HCT116 (cell line): ENCODE results near the gene CARD14. TPM values are rescaled to one million over a fixed set of nuclear protein-coding genes. Genes with fewer than 3 reads are reported as not detected.

ENCODE experiments used
- ATAC-seq: fragments of 200-7000 bp; cut with Tn5 transposase; 2 replicates; pipeline ENCODE4 v1.9.1; 2020; ENCODE audit warnings: mild to moderate bottlenecking, moderate library complexity
- BruUV-seq: library from RNA; stranded (reverse); fragments of 400-500 nt; replicated peaks from 2 replicates; lab custom pipeline; 2021; lab: Mats Ljungman, UMichigan
- CTCF ChIA-PET: fragments of 300-600 bp; sonication (Branson Sonifier 250); formaldehyde crosslinking; loops from one replicate; lab custom pipeline; 2021; ENCODE audit warnings: antibody characterized with exemption; lab: Charles Lee
- POLR2A ChIA-PET: fragments of 300-600, 350-600 bp; sonication (Branson Sonifier 250); formaldehyde crosslinking; loops from one replicate; lab custom pipeline; 2021; ENCODE audit warnings: antibody characterized with exemption; lab: Charles Lee
- RAD21 ChIA-PET, 2 experiments: fragments of 300-600 bp; sonication (Branson Sonifier 250); formaldehyde crosslinking; loops; one replicate each; lab custom pipeline; 2023; ENCODE audit warnings: low total read pairs in 2 of 2; ENCODE audit not compliant: uncharacterized antibody in 2 of 2, unreplicated experiment in 2 of 2, low non-redundant PET in 1 of 2; lab: Charles Lee
- DNase-seq: peaks from one replicate; pipeline ENCODE4 v3.0.0-alpha.2; 2010; ENCODE audit warnings: low read depth, low spot score
- H2AFZ ChIP-seq: fragments of 200-600 bp; shearing (Covaris generic), sonication (generic); 2 replicates; pipeline ENCODE4 v1.6.1; 2017; ENCODE audit warnings: low read depth, mixed run types, mixed read lengths, antibody characterized with exemption, low read length; ENCODE audit not compliant: poor library complexity, severe bottlenecking
- H3K27ac ChIP-seq: 2 replicates; pipeline ENCODE4 v1.5.1; 2012; ENCODE audit warnings: low read depth, low read length
- H3K27me3 ChIP-seq: fragments of 200-600 bp; sonication (generic); 2 replicates; pipeline ENCODE4 v1.6.1; 2016; ENCODE audit warnings: mixed run types, low read length, mixed read lengths; ENCODE audit not compliant: insufficient read depth
- H3K36me3 ChIP-seq, 2 experiments: fragments of 200-500 bp in 1 of 2; fragments of 200-600 bp in 1 of 2; sonication (Bioruptor generic) in 1 of 2; sonication (generic) in 1 of 2; 2 replicates each; pipeline versions ENCODE4 v1.5.1 to v1.6.1; 2014 to 2016; ENCODE audit warnings: low read length in 2 of 2, inconsistent platforms in 1 of 2, mixed read lengths in 1 of 2, mixed run types in 1 of 2; ENCODE audit not compliant: insufficient read depth in 2 of 2, control insufficient read depth in 1 of 2
- H3K4me1 ChIP-seq, 2 experiments: fragments of 200-600 bp in 1 of 2; sonication (generic) in 1 of 2; 2 replicates each; pipeline versions ENCODE4 v1.5.1 to v1.6.1; 2012 to 2017; ENCODE audit warnings: low read length in 2 of 2, inconsistent platforms in 1 of 2, mild to moderate bottlenecking in 1 of 2, mixed read lengths in 1 of 2, mixed run types in 1 of 2, moderate library complexity in 1 of 2; ENCODE audit not compliant: insufficient read depth in 2 of 2, control insufficient read depth in 1 of 2
- H3K4me2 ChIP-seq: fragments of 200-600 bp; sonication (generic); 2 replicates; pipeline ENCODE4 v1.6.1; 2017; ENCODE audit warnings: mixed run types, low read length, mixed read lengths
- H3K4me3 ChIP-seq, 2 experiments: fragments of 200-600 bp in 1 of 2; sonication (generic) in 1 of 2; replicated peaks in 1 of 2; 2 replicates each; pipeline ENCODE4 v1.5.1; 2011 to 2016; ENCODE audit warnings: low read length in 2 of 2, control low read depth in 1 of 2, low read depth in 1 of 2, mild to moderate bottlenecking in 1 of 2, mixed read lengths in 1 of 2, mixed run types in 1 of 2
- H3K79me2 ChIP-seq: fragments of 200-600 bp; sonication (generic); 2 replicates; pipeline ENCODE4 v1.6.1; 2017; ENCODE audit warnings: mild to moderate bottlenecking, mixed run types, low read length, moderate library complexity, mixed read lengths; ENCODE audit not compliant: insufficient read depth
- H3K9ac ChIP-seq: fragments of 200-600 bp; sonication (generic); 2 replicates; pipeline ENCODE4 v1.6.1; 2016; ENCODE audit warnings: low read length, mixed read lengths
- H3K9me2 ChIP-seq: fragments of 200-600 bp; sonication (generic), shearing (Covaris generic); 2 replicates; pipeline ENCODE4 v1.6.1; 2017; ENCODE audit warnings: mixed run types, mild to moderate bottlenecking, moderate library complexity; ENCODE audit not compliant: insufficient read depth
- H3K9me3 ChIP-seq, 2 experiments: fragments of 200-500 bp in 1 of 2; fragments of 200-600 bp in 1 of 2; sonication (Bioruptor generic) in 1 of 2; sonication (generic) in 1 of 2; 2 replicates each; pipeline ENCODE4 v1.6.1; 2014 to 2017; ENCODE audit warnings: low read length in 2 of 2, mixed read lengths in 2 of 2, inconsistent platforms in 1 of 2, low read depth in 1 of 2, mild to moderate bottlenecking in 1 of 2, mixed run types in 1 of 2, moderate library complexity in 1 of 2; ENCODE audit not compliant: control insufficient read depth in 1 of 2, insufficient read depth in 1 of 2
- H4K20me1 ChIP-seq: fragments of 200-600 bp; sonication (generic), shearing (Covaris generic); 2 replicates; pipeline ENCODE4 v1.6.1; 2017; ENCODE audit warnings: mixed run types, mild to moderate bottlenecking, moderate library complexity; ENCODE audit not compliant: insufficient read depth
- CBX3 ChIP-seq: IDR thresholded peaks from 2 replicates; pipeline ENCODE4 v1.6.1; 2012; ENCODE audit warnings: low read depth
- CTCF ChIP-seq, 3 experiments: fragments of 200-600 bp in 1 of 3; sonication (generic) in 1 of 3; IDR thresholded peaks in 2 of 3; conservative IDR thresholded peaks in 1 of 3; 2 replicates each; pipeline ENCODE4 v1.5.1; 2012 to 2017; ENCODE audit warnings: low read depth in 2 of 3, low read length in 2 of 3, antibody characterized with exemption in 1 of 3, borderline replicate concordance in 1 of 3, control low read depth in 1 of 3, mild to moderate bottlenecking in 1 of 3, mixed read lengths in 1 of 3, mixed run types in 1 of 3, moderate library complexity in 1 of 3; ENCODE audit not compliant: insufficient read depth in 1 of 3
- EGR1 ChIP-seq: IDR thresholded peaks from 2 replicates; pipeline ENCODE4 v1.6.1; 2012; ENCODE audit warnings: low read depth
- ELF1 ChIP-seq: IDR thresholded peaks from 2 replicates; pipeline ENCODE4 v1.6.1; 2012; ENCODE audit warnings: low read depth, borderline replicate concordance
- EZH2 ChIP-seq: fragments of 200-600 bp; sonication (generic); IDR thresholded peaks from 2 replicates; pipeline ENCODE4 v1.6.1; 2017; ENCODE audit warnings: antibody characterized with exemption, mixed run types
- JUND ChIP-seq: IDR thresholded peaks from 2 replicates; pipeline ENCODE4 v1.6.1; 2012
- MAX ChIP-seq: IDR thresholded peaks from 2 replicates; pipeline ENCODE4 v1.6.1; 2012
- POLR2A ChIP-seq: IDR thresholded peaks from 2 replicates; pipeline ENCODE4 v1.7.0; 2011; ENCODE audit warnings: borderline replicate concordance; ENCODE audit not compliant: insufficient read depth, insufficient read length; ENCODE audit errors: extremely low read depth
- POLR2AphosphoS5 ChIP-seq: IDR thresholded peaks from 2 replicates; pipeline ENCODE4 v1.6.1; 2011; ENCODE audit warnings: mild to moderate bottlenecking, low read depth, low read length, moderate library complexity
- SP1 ChIP-seq: IDR thresholded peaks from 2 replicates; pipeline ENCODE4 v1.6.1; 2012; ENCODE audit warnings: low read depth
- TCF7L2 ChIP-seq: IDR thresholded peaks from 2 replicates; pipeline ENCODE4 v1.7.0; 2011; ENCODE audit warnings: borderline replicate concordance, inconsistent platforms; ENCODE audit not compliant: insufficient read depth, insufficient read length; ENCODE audit errors: extremely low read depth
- ZBTB33 ChIP-seq: IDR thresholded peaks from 2 replicates; pipeline ENCODE4 v1.6.1; 2011; ENCODE audit warnings: mild to moderate bottlenecking, low read length, moderate library complexity; ENCODE audit not compliant: insufficient replicate concordance; ENCODE audit errors: extremely low read depth
- ZNF274 ChIP-seq: fragments of 200-500 bp; sonication (Bioruptor generic); IDR thresholded peaks from 2 replicates; pipeline ENCODE4 v1.6.1; 2014; ENCODE audit warnings: mild to moderate bottlenecking, low read depth, low read length, inconsistent platforms
- intact Hi-C: fragments of 100-400 bp; cut with micrococcal nuclease; formaldehyde crosslinking; loops from 2 replicates; pipeline ENCODE4 v1.10.0; 2022
- total RNA-seq: library from RNA; stranded (reverse); gene quantifications from one replicate; pipeline ENCODE4 v1.2.1, GENCODE V29; 2021; ENCODE audit not compliant: unreplicated experiment

The CARD14 gene
- total RNA-seq, 1 experiment from 2014 or later, result 0.25 TPM

DNA sequence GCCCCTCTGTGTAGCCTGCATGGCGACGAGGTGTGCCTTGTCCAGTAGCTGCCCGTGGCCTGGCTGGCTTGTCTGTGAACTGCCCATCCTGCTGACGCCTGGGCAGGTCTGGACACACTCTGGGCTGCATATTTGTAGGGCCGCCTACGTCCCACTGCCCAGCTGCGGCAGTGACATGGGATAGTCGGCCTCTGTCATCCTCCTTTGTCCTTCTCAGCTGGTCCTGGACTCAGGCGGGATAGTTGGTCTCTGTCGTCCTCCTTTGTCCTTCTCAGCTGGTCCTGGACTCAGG, 14.5 kb downstream of the CARD14 start:
- RAD21 ChIA-PET, result no interaction called here
- POLR2A ChIA-PET, result no interaction called here
- H3K4me2 ChIP-seq, result no peak overlapping the region
- ATAC-seq, result no peak
- CTCF ChIA-PET, result no interaction called here
- no peak overlapping the region for H2AFZ ChIP-seq
- TF ChIP-seq ZBTB33, result no peak
- TF ChIP-seq JUND, result no peak
- TF ChIP-seq POLR2AphosphoS5, result no peak
- TF ChIP-seq POLR2A, result no peak
- TF ChIP-seq SP1, result no peak
- TF ChIP-seq CBX3, result no peak
- no peak for TF ChIP-seq EZH2
- no peak for TF ChIP-seq TCF7L2
- TF ChIP-seq MAX, result no peak
- no peak for TF ChIP-seq EGR1
- no peak for TF ChIP-seq ZNF274
- TF ChIP-seq CTCF (IDR thresholded peaks at IDR 0.05 in 2 of 3, conservative IDR thresholded peaks at IDR 0.05 in 1 of 3; ENCODE audit: borderline replicate concordance in 1 of 3, insufficient read depth in 1 of 3, low read depth in 2 of 3, low read length in 2 of 3), result no peak
- no peak for TF ChIP-seq ELF1
- TF ChIP-seq, all 23 proteins: peak for 0
- Histone ChIP-seq H3K27ac (no peak overlapping the region), H3K9me2 (no peaks in the 10 kb centered on the region), H3K36me3 (no peaks in the 10 kb centered on the region), H3K27me3 (no peaks in the 10 kb centered on the region), H3K4me1 (peaks cover 0 to 16% of the 10 kb centered on the region in 2 experiments; a peak in 1 of 4 replicates), H4K20me1 (no peaks in the 10 kb centered on the region), H3K4me3 (no peak overlapping the region), H3K79me2 (no peaks in the 10 kb centered on the region), H3K9ac (no peak overlapping the region), H3K9me3 (no peaks in the 10 kb centered on the region)
- no TSS peak for BruUV-seq
- DNase-seq, result no peak
- intact Hi-C loops, result no loop called here
